Measurements from ENCODE around the gene ERP29. TPM values are rescaled to one million over a fixed set of nuclear protein-coding genes. Genes with fewer than 3 reads are reported as not detected.

Gene ERP29
- polyA plus RNA-seq, 1 donor (not counting 4 experiments of a cell fraction or from before 2014, with no cell fraction given): 89.4 TPM

DNA sequence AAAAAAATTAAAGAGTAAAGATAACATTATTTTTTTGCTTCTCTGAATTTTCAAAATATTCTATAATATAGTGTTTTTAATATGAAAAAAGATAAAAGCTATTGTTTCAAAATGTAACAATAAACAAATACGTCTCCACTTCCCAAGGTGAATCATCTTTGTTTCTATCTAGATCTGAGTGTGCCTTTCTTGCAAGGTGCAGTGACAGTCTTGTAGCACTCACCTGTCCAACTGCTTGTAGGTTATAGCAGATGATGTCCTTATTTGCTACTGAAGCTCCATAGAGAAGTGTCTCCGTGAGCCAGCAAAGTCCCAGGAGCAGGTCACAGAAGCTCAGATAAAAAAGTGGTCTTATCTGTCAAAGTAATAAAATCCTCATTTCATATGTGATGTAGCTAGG lies 21.7 kb upstream of the ERP29 start:
- H3K4me1 ChIP-seq (ENCODE audit: control insufficient read depth, extremely low read depth, insufficient read depth, low read length): peaks cover 3% of the 10 kb centered on the region
- H3K9ac ChIP-seq (ENCODE audit: control insufficient read depth, extremely low read depth, insufficient read depth, low read length): no peak overlapping the region
- no peak overlapping the region for H3K27ac ChIP-seq (ENCODE audit: control insufficient read depth, insufficient read depth, low read length)
- no peak for TF ChIP-seq EZH2 (IDR thresholded peaks at IDR 0.05; ENCODE audit: low read length)
- no peak for TF ChIP-seq CTCF (optimal IDR thresholded peaks at IDR 0.05 in 1 of 3, IDR thresholded peaks at IDR 0.05 in 1 of 3, conservative IDR thresholded peaks at IDR 0.05 in 1 of 3; ENCODE audit: extremely low read depth in 1 of 3, insufficient read depth in 2 of 3, low read length in 3 of 3)
- no peaks in the 10 kb centered on the region for H4K20me1 ChIP-seq (ENCODE audit: control insufficient read depth, extremely low read depth, insufficient read depth, low read length)
- H3K9me3 ChIP-seq (ENCODE audit: control insufficient read depth, low read depth, low read length): no peaks in the 10 kb centered on the region
- FAIRE-seq (no peak), DNase-seq (ENCODE audit: low read depth, low spot score) (no peak)
- H3K4me2 ChIP-seq (ENCODE audit: control insufficient read depth, extremely low read depth, insufficient read depth, low read depth, low read length): no peak overlapping the region
- no peaks in the 10 kb centered on the region for H3K27me3 ChIP-seq (ENCODE audit: control insufficient read depth, extremely low read depth, insufficient read depth, low read length)
- no peak overlapping the region for H3K4me3 ChIP-seq (ENCODE audit: control insufficient read depth in 2 of 3, extremely low read depth in 1 of 3, insufficient read depth in 2 of 3, low read depth in 1 of 3, low read length in 3 of 3)
- dilution Hi-C loops (cut with MboI; ENCODE audit: extremely low pct_ligation_motif_present, low sequenced_read_pairs): no loop called here
- no peaks in the 10 kb centered on the region for H3K79me2 ChIP-seq (ENCODE audit: control insufficient read depth, insufficient read depth, low read length)
- H3K36me3 ChIP-seq (ENCODE audit: control insufficient read depth in 2 of 2, extremely low read depth in 1 of 2, insufficient read depth in 2 of 2, low read length in 2 of 2): no peaks in the 10 kb centered on the region
- no peaks in the 10 kb centered on the region for H3K9me1 ChIP-seq (ENCODE audit: control insufficient read depth, extremely low read depth, insufficient read depth, low read length)
- no peak overlapping the region for H2AFZ ChIP-seq (ENCODE audit: control insufficient read depth, low read length)

GRCh38 chr12:111991946-111992345 lies 21.3 kb upstream of the ERP29 start:
- no peak overlapping the region for H3K9ac ChIP-seq (ENCODE audit: control insufficient read depth, extremely low read depth, insufficient read depth, low read length)
- H3K27me3 ChIP-seq (ENCODE audit: control insufficient read depth, extremely low read depth, insufficient read depth, low read length): no peaks in the 10 kb centered on the region
- H3K79me2 ChIP-seq (ENCODE audit: control insufficient read depth, insufficient read depth, low read length): no peaks in the 10 kb centered on the region
- no peak for DNase-seq (ENCODE audit: low read depth, low spot score)
- TF ChIP-seq CTCF (optimal IDR thresholded peaks at IDR 0.05 in 1 of 3, IDR thresholded peaks at IDR 0.05 in 1 of 3, conservative IDR thresholded peaks at IDR 0.05 in 1 of 3; ENCODE audit: extremely low read depth in 1 of 3, insufficient read depth in 2 of 3, low read length in 3 of 3): no peak
- no peak for TF ChIP-seq EZH2 (IDR thresholded peaks at IDR 0.05; ENCODE audit: low read length)
- no peaks in the 10 kb centered on the region for H3K9me1 ChIP-seq (ENCODE audit: control insufficient read depth, extremely low read depth, insufficient read depth, low read length)
- dilution Hi-C loops (cut with MboI; ENCODE audit: extremely low pct_ligation_motif_present, low sequenced_read_pairs): no loop called here
- H3K27ac ChIP-seq (ENCODE audit: control insufficient read depth, insufficient read depth, low read length): no peak overlapping the region
- H3K4me3 ChIP-seq (ENCODE audit: control insufficient read depth in 2 of 3, extremely low read depth in 1 of 3, insufficient read depth in 2 of 3, low read depth in 1 of 3, low read length in 3 of 3): no peak overlapping the region
- H3K9me3 ChIP-seq (ENCODE audit: control insufficient read depth, low read depth, low read length): no peaks in the 10 kb centered on the region
- peaks cover 3% of the 10 kb centered on the region for H3K4me1 ChIP-seq (ENCODE audit: control insufficient read depth, extremely low read depth, insufficient read depth, low read length)
- no peaks in the 10 kb centered on the region for H4K20me1 ChIP-seq (ENCODE audit: control insufficient read depth, extremely low read depth, insufficient read depth, low read length)
- H3K36me3 ChIP-seq (ENCODE audit: control insufficient read depth in 2 of 2, extremely low read depth in 1 of 2, insufficient read depth in 2 of 2, low read length in 2 of 2): no peaks in the 10 kb centered on the region
- no peak overlapping the region for H2AFZ ChIP-seq (ENCODE audit: control insufficient read depth, low read length)
- no peak for FAIRE-seq
- no peak overlapping the region for H3K4me2 ChIP-seq (ENCODE audit: control insufficient read depth, extremely low read depth, insufficient read depth, low read depth, low read length)
